Measurements from ENCODE around the gene OTUD5.

DNA sequence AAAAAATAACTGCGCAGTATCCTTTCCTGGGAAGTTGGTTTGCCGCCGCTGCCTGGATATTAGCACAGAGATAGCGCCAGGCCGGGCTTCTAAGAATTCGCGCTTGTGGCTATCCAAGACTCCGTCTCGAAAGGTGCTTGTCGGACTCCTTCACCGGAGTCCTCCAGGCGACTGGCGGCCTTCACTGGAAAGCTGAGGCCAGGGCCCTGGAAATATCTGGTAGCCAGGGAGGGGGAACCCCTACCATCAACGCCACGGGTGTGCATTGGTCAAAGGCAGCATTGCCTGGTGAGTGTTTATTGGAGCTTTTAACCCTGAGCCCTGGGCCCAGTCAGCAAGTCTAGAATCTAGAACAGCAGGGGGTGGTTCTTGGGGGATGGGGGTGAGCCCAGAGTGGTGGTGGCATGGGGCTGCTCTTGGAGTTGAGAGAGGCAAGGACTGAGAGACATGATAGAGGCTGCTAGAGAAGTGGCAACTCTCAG lies 38.0 kb downstream of the OTUD5 start:
- no peak for TF ChIP-seq CTCF (conservative IDR thresholded peaks at IDR 0.05)
- no peak for TF ChIP-seq EZH2 (IDR thresholded peaks at IDR 0.05; ENCODE audit: low read depth)
